GM12878 (cell line): ENCODE data around the gene RBMS3.

Experiments used
- ATF2 ChIP-seq: IDR thresholded peaks from 2 replicates; pipeline ENCODE4 v1.6.1; 2012; ENCODE audit warnings: low read length, inconsistent platforms
- CBX3 ChIP-seq: fragments of 200-600 bp; sonication (generic); IDR thresholded peaks from 2 replicates; pipeline ENCODE4 v1.6.1; 2016; ENCODE audit warnings: low read depth, borderline replicate concordance
- CTCF ChIP-seq, 3 experiments: IDR thresholded peaks in 2 of 3; conservative IDR thresholded peaks in 1 of 3; 2 replicates each; pipeline ENCODE4 v1.5.1; 2011; ENCODE audit warnings: low read depth in 3 of 3, low read length in 3 of 3, mild to moderate bottlenecking in 3 of 3, control low read depth in 2 of 3, moderate library complexity in 2 of 3, inconsistent platforms in 1 of 3, mixed read lengths in 1 of 3; ENCODE audit not compliant: control insufficient read depth in 2 of 3, insufficient read depth in 1 of 3; ENCODE audit errors: extremely low read depth in 1 of 3
- EP300 ChIP-seq, 2 experiments: fragments of 150-350 bp in 1 of 2; IDR thresholded peaks; 2 replicates each; pipeline ENCODE4 v1.6.1; 2011 to 2012; ENCODE audit warnings: low read depth in 2 of 2, low read length in 2 of 2, borderline replicate concordance in 1 of 2, improper control_type of control experiment in 1 of 2, inconsistent platforms in 1 of 2; ENCODE audit not compliant: control insufficient read depth in 1 of 2
- GABPA ChIP-seq: IDR thresholded peaks from 2 replicates; pipeline ENCODE4 v1.6.1; 2014; ENCODE audit warnings: antibody characterized with exemption, low read depth, mild to moderate bottlenecking, inconsistent platforms
- NR2C1 ChIP-seq: fragments of 450-650 bp; IDR thresholded peaks from 2 replicates; pipeline ENCODE4 v1.6.1; 2017; ENCODE audit warnings: antibody characterized with exemption, mild to moderate bottlenecking, moderate library complexity
- POLR2A ChIP-seq: IDR thresholded peaks from 2 replicates; pipeline ENCODE4 v1.6.1; 2011; ENCODE audit warnings: low read depth, mild to moderate bottlenecking, low read length
- PRDM15 ChIP-seq: fragments of 450-650 bp; formaldehyde crosslinking; IDR thresholded peaks from 2 replicates; pipeline ENCODE4 v1.4.0; 2020; ENCODE audit warnings: mild to moderate bottlenecking, moderate library complexity
- SMAD1 ChIP-seq: fragments of 450-650 bp; IDR thresholded peaks from 2 replicates; pipeline ENCODE4 v1.6.1; 2018; ENCODE audit warnings: mild to moderate bottlenecking, low read depth; ENCODE audit not compliant: partially characterized antibody
- TAF1 ChIP-seq: IDR thresholded peaks from 2 replicates; pipeline ENCODE4 v1.6.1; 2011; ENCODE audit warnings: mild to moderate bottlenecking, low read depth, low read length, borderline replicate concordance
- YY1 ChIP-seq: IDR thresholded peaks from 2 replicates; pipeline ENCODE4 v1.6.1; 2011; ENCODE audit warnings: low read depth, mild to moderate bottlenecking, low read length

- TF ChIP-seq CTCF (IDR thresholded peaks at IDR 0.05 in 2 of 3, conservative IDR thresholded peaks at IDR 0.05 in 1 of 3; ENCODE audit: control insufficient read depth in 2 of 3, extremely low read depth in 1 of 3, insufficient read depth in 1 of 3, low read depth in 3 of 3, low read length in 3 of 3) (no peak), POLR2A (no peak), GABPA (no peak), CBX3 (no peak), YY1 (no peak), ATF2 (no peak), NR2C1 (no peak), EP300 (IDR thresholded peaks at IDR 0.05; ENCODE audit: borderline replicate concordance in 1 of 2, control insufficient read depth in 1 of 2, low read depth in 2 of 2, low read length in 2 of 2) (no peak), TAF1 (no peak), PRDM15 (CRISPR knock-in tag) (no peak), SMAD1 (no peak)
Observed at GRCh38 chr3:29763115-29763514, 482.2 kb downstream of the RBMS3 start.
